ENCODE data around the gene CATSPER4. TPM values are rescaled to one million over a fixed set of nuclear protein-coding genes. Genes with fewer than 3 reads are reported as not detected.
A peak's percentile ranks its signal among the peaks of the same experiment; 100 is the strongest.

Gene CATSPER4
- total RNA-seq = not detected
- not detected for polyA plus RNA-seq
- long read RNA-seq, donor 1 = 0 reads
- long read RNA-seq, donor 2 = 0 reads
- long read RNA-seq, donor 3 = 0 reads
- long read RNA-seq, donor 4 = 0 reads
- long read RNA-seq, donor 5 = 0 reads
- long read RNA-seq, donor 6 = 0 reads
- long read RNA-seq, donor 7 = 0 reads
- long read RNA-seq, donor 8 = 0 reads
- long read RNA-seq, donor 9 = 0 reads
- long read RNA-seq, donor 10 = 0 reads

GRCh38 chr1:26190373-26190987 is at the start of gene CATSPER4:
TSS of gene CATSPER4 (plus strand) at chr1:26190602. CDS start at chr1:26190628, 26 bp downstream.
- H3K36me3 ChIP-seq = peaks cover 0 to 40% (median 32%) of the 10 kb centered on the region in 4 donors
- intact Hi-C loops (cut with DNase I; ENCODE audit: low total_unique reads) = no loop called here
- H3K9me3 ChIP-seq = no peaks in the 10 kb centered on the region
- no peaks in the 10 kb centered on the region for H3K4me1 ChIP-seq
- TF ChIP-seq EP300 (IDR thresholded peaks at IDR 0.05) (no peak), CTCF (IDR thresholded peaks at IDR 0.05) (no peak), POLR2AphosphoS5 (IDR thresholded peaks at IDR 0.05) (no peak), POLR2A (IDR thresholded peaks at IDR 0.05) (no peak)
- DNase-seq = peak in 1 of 2 donors; percentile 41
- no peak within 1 kb of the TSS for H3K27ac ChIP-seq
- no peak within 1 kb of the TSS for H3K4me3 ChIP-seq
- H3K27me3 ChIP-seq = no peaks in the 10 kb centered on the region
- WGBS, 5 donors = 45 to 55% (median 49%) methylated on average over 16 of the region's 16 CpGs

GRCh38 chr1:26142159-26142558 is 48.2 kb upstream of the CATSPER4 start:
- intact Hi-C loops (cut with DNase I; ENCODE audit: low total_unique reads) = loop anchor here (10.0 kb wide), 1 partner anchor 107 kb away; no protein-coding TSS in a partner anchor
- H3K36me3 ChIP-seq = no peaks in the 10 kb centered on the region
- no peak for DNase-seq
- H3K9me3 ChIP-seq = no peaks in the 10 kb centered on the region
- no peak overlapping the region for H3K27ac ChIP-seq
- H3K4me1 ChIP-seq = peaks cover 0 to 7% (median 3%) of the 10 kb centered on the region in 4 donors
- WGBS, 5 donors = 82 to 90% (median 84%) methylated on average over 8 of the region's 8 CpGs
- no peak overlapping the region for H3K4me3 ChIP-seq
- TF ChIP-seq POLR2AphosphoS5 (IDR thresholded peaks at IDR 0.05) = no peak
- TF ChIP-seq CTCF (IDR thresholded peaks at IDR 0.05) = no peak
- TF ChIP-seq POLR2A (IDR thresholded peaks at IDR 0.05) = no peak
- no peak for TF ChIP-seq EP300 (IDR thresholded peaks at IDR 0.05)
- peaks cover 0 to 15% (median 2%) of the 10 kb centered on the region in 3 donors for H3K27me3 ChIP-seq

- Histone ChIP-seq H3K36me3 (no peaks in the 10 kb centered on the region), H3K4me1 (peaks cover 0 to 7% (median 3%) of the 10 kb centered on the region in 4 donors), H3K4me3 (no peak overlapping the region), H3K27ac (no peak overlapping the region), H3K9me3 (no peaks in the 10 kb centered on the region), H3K27me3 (peaks cover 0 to 17% (median 2%) of the 10 kb centered on the region in 3 donors)
- DNase-seq = peak; percentile 86 to 93
- 19 to 31% (median 27%) methylated on average over 14 to 19 of the region's 19 CpGs for WGBS, 5 donors
- intact Hi-C loops (cut with DNase I; ENCODE audit: low total_unique reads) = loop anchor here (5.0 to 10.0 kb wide), 2 partner anchors 43 to 110 kb away; no protein-coding TSS in a partner anchor
- no peak for TF ChIP-seq POLR2AphosphoS5 (IDR thresholded peaks at IDR 0.05)
- TF ChIP-seq CTCF (IDR thresholded peaks at IDR 0.05) = peak in 5 of 7 experiments; percentile 61 to 86 (median 76)
Observed at GRCh38 chr1:26145041-26145959, 45.1 kb upstream of the CATSPER4 start.

- Histone ChIP-seq H3K4me1 (peaks cover 0 to 7% (median 3%) of the 10 kb centered on the region in 4 donors), H3K9me3 (no peaks in the 10 kb centered on the region), H3K4me3 (no peak overlapping the region), H3K36me3 (no peaks in the 10 kb centered on the region), H3K27ac (no peak overlapping the region), H3K27me3 (peaks cover 0 to 23% (median 2%) of the 10 kb centered on the region in 3 donors)
- intact Hi-C loops (cut with DNase I; ENCODE audit: low total_unique reads) = loop anchor here (5.0 to 10.0 kb wide), 2 partner anchors 44 to 111 kb away; no protein-coding TSS in a partner anchor
- 33 to 45% (median 36%) methylated on average over 6 of the region's 6 CpGs for WGBS, 5 donors
- no peak for TF ChIP-seq POLR2AphosphoS5 (IDR thresholded peaks at IDR 0.05)
- no peak for TF ChIP-seq CTCF (IDR thresholded peaks at IDR 0.05)
- TF ChIP-seq EP300 (IDR thresholded peaks at IDR 0.05) = no peak
- DNase-seq = no peak
Observed at GRCh38 chr1:26145960-26146294, 44.5 kb upstream of the CATSPER4 start.
